IPS-NIHi11 (cell line): ENCODE results near the gene SEMA6C.

Source experiments
- DNase-seq: peaks from one replicate; pipeline ENCODE4 v3.0.0; 2012; ENCODE audit warnings: mixed read lengths, low spot score

Gene SEMA6C

GRCh38 chr1:151158326-151158725 lies 11.9 kb upstream of the SEMA6C start:
- no peak for DNase-seq

- DNase-seq: no peak
Observed at GRCh38 chr1:151157067-151157531, 10.7 kb upstream of the SEMA6C start.

GRCh38 chr1:151156515-151156819 lies 10.0 kb upstream of the SEMA6C start, which contains the start of gene TNFAIP8L2:
Gene TNFAIP8L2 (plus strand): TSS chr1:151156649. CDS start chr1:151158698, 2,049 bp downstream.
- DNase-seq: no peak

GRCh38 chr1:151147665-151148064 lies 1.2 kb upstream of the SEMA6C start:
- no peak for DNase-seq

GRCh38 chr1:151147132-151147503 lies 687 bp upstream of the SEMA6C start:
- no peak for DNase-seq

GRCh38 chr1:151146072-151146411 lies 389 bp downstream of the SEMA6C start:
- no peak for DNase-seq

DNA sequence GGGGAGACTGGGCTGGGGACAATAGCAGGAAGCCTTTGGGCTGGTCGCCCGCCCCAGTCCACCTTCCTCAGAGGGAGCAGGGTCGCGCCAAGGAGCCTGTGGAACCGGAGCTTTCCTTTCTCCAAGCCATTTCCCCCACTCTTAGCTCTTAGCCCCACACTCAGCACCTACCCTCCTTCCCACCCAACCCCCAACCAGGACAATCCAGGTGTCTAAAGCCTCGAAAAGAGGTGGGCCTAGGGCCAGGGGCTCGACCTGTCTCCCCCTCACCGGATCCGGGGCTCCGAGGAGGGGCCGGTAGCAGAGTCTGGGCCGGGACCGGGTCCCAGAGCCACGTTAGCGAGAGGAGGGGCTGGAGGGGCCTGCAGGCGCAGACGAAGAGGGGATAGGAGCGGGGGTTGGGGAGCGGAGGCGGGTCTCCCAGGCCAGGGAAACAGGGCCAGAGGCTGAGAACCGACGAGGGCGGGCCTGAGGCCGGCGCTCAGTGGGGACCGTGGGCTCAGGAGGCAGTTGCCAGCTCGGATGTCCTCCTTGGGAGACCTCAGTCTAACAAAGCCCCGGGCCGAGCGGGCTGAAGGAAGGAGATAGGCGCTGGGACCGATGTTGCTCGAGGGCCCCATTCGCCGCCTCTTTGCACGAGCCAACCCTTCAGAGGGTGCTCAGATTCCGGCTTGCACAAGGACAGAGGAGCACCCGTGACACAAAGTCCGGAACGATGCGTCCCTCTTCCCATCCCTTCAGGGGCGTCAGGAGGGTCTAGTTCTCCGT lies 943 bp downstream of the SEMA6C start:
- DNase-seq: peak; percentile 42

DNA sequence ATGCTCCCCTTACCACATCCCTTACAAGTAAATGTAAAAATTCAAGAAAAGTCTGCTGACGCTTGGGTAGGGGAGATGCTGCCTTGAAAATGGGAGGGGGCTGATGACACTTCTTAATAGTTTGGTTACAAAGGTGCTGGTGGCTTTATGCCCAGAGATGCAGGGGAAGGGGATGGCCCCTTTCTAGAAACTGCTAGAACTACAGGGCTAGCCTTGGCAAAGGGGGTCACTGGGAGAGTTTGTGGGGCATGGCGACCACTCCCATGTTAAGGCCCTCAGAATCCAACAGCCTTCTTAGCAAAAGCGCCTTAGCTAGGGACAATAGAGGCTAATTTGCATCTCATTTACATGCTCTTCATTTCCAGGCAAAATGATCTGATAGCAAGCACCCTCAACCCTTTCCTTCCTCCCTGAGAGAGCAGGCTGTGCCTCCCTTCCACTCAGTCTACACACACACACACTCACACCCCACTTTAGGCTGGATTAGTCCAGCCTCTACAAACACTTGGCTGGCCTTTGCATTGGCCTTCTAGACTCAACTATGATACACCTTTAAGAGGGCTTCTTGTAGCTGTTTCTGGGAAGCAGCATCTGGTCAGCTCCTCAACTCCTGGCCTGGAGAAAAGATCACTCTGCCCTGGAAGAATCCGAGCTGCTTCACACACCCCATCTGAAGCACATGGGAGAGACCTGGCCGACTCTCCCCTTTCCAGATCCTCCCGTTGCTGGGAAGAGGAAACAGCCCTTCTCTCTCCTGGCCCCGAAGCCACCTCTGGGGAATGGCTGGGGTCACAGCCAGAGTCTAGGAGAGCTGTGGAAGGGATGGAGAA lies 1.7 kb downstream of the SEMA6C start:
- no peak for DNase-seq

DNA sequence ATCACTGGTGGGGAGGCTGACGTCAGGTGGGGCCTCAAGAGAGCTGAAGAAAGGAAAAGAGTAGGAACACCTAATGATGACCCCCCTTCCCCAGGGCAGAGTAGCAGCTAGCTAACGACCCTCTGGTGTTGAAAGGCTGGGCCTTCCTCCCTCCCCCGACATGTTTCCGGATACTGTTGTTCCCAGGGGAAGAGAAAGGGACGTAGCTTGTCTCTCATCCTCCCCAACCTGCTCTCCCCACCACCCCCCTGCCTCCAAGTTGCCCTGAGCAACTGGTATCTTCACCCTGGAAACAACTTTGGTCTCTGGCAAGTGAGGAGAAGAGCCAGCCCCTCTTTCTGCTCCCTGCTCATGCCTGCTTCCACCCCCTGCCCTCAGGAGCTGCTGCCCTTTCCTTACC lies 2.4 kb downstream of the SEMA6C start:
- no peak for DNase-seq

- no peak for DNase-seq
Observed at GRCh38 chr1:151143057-151143435, 3.4 kb downstream of the SEMA6C start.

- no peak for DNase-seq
Observed at GRCh38 chr1:151142411-151143056, 3.9 kb downstream of the SEMA6C start.

GRCh38 chr1:151137789-151138188 lies 8.6 kb downstream of the SEMA6C start:
- DNase-seq: no peak

DNA sequence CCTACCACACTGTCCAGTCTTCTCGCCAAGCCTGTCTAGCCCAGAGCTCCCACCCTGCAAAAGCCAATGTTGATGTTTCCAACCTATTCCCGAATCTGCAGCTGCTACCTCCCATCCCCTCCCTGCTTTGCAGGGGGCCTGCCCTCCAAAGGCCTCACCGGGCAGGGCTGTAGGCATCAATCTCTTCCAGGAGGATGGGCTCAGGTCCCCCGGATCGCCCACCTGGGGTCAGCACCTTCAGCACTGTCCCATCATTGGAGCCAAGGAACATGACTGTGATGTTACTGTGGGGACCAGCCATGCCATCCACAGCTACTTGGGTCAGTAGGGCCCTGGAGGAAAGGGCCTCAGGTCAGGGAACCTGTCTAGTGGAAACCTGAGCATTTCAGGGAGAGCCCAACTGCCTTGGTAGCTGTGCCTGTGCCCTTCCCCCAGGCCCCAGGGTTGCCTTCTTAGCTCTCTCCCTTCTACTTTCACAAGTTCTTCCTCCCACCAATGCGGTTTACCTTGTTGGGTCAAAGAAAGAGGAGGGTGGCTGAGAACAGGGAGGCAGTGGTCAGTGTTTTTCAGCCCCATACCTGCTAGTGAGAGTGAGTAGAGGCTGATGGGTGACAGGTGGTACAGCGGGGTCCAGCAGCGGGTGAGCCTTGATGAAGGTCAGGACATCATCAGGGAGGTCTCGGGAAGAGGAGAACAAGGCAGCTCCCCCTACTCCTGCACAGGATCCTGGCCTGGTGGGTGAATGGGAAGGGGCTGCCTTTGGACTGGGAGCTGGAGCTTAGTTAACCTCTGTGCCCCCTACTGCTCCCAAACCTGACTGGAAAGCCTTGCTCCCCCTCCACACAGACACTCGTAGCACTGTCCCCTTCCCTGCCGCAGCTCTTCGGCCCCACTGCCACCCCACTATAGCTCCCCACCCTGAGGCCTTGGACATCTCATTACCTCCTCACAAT lies 10.7 kb downstream of the SEMA6C start:
- DNase-seq: no peak

GRCh38 chr1:151134991-151135390 lies 11.4 kb downstream of the SEMA6C start:
- no peak for DNase-seq

DNA sequence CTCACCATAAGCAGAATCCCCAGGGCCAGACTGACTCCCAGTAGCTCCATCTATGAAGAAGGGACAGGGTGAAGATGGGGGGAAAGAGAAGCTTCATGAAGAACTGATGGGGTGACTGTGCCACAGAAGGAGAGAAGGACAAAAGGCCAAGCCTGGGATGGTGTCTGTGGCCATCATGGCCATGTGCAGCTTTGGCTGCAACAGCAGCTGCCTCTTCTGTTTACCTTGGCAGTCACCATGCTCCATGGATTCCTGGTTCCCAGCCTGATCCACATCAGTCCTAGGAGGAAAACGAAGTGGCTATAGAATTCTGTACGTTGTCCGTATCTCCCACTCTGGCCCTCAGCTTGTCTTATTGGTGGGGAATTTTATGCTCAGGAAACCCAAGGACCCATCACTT lies 12.0 kb downstream of the SEMA6C start:
- DNase-seq: no peak

GRCh38 chr1:151133018-151133806 lies 13.2 kb downstream of the SEMA6C start:
- DNase-seq: peak; percentile 69

DNA sequence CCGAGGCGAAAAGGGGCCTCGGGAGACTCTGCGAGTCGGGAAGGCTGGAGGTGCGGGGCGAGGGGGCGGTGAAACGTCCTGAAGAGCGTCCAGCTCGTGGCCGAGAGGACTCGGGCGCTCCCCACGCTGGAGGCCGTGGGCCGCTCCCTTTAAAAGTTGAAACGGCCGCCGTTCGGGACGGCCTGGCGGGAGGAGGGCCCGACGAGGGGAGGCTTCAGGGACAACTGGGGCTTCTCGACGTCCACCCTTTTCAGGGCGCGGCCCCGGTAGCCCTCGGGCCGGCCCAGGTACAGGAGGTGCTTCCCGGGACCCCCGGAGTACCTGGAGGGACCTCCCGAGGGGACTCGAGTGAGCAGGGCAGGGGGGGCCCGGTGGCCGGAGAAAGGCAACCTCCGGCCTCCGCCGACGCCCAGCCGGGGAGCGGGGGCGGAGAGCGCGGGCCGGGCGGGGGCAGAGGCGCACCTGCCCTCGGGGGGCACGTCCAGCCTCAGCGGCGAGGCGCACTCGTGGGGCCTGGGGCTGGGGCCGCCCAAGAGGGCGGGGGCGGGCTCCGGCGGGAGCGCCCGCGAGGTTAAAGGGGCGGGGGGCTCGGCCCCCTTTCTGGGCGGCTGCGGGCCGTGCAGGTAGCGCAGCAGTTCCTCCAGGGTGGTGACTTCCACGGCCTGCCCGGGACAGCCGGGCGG lies 14.0 kb downstream of the SEMA6C start:
- DNase-seq: peak; percentile 52

GRCh38 chr1:151131701-151132334 lies 14.6 kb downstream of the SEMA6C start:
- peak; percentile 50 for DNase-seq

GRCh38 chr1:151130987-151131586 lies 15.3 kb downstream of the SEMA6C start:
- DNase-seq: peak; percentile 92
